Measurements from ENCODE around the gene MBP.

The MBP gene

GRCh38 chr18:77133835-77134496 is 1.4 kb upstream of the MBP start:
- no peak for DNase-seq (ENCODE audit: low spot score)

GRCh38 chr18:77133051-77133834 is 660 bp upstream of the MBP start:
- no peak for DNase-seq (ENCODE audit: low spot score)

GRCh38 chr18:77131652-77132368 is 773 bp downstream of the MBP start:
- DNase-seq (ENCODE audit: low spot score) = no peak

GRCh38 chr18:77131100-77131651 is 1.4 kb downstream of the MBP start:
- no peak for DNase-seq (ENCODE audit: low spot score)

- DNase-seq (ENCODE audit: low spot score) = no peak
Measured at GRCh38 chr18:77130229-77131099, 2.1 kb downstream of the MBP start.

- DNase-seq (ENCODE audit: low spot score) = no peak
Measured at GRCh38 chr18:77129150-77129551, 3.4 kb downstream of the MBP start.

GRCh38 chr18:77127769-77128671 is 4.6 kb downstream of the MBP start:
- DNase-seq (ENCODE audit: low spot score) = no peak

- no peak for DNase-seq (ENCODE audit: low spot score)
Measured at GRCh38 chr18:77124452-77124922, 8.1 kb downstream of the MBP start.

- no peak for DNase-seq (ENCODE audit: low spot score)
Measured at GRCh38 chr18:77123320-77124231, 9.0 kb downstream of the MBP start.

- DNase-seq (ENCODE audit: low spot score) = no peak
Measured at GRCh38 chr18:77121523-77121922, 11.1 kb downstream of the MBP start.

GRCh38 chr18:77119851-77120491 is 12.6 kb downstream of the MBP start:
- DNase-seq (ENCODE audit: low spot score) = no peak

- DNase-seq (ENCODE audit: low spot score) = no peak
Measured at GRCh38 chr18:77119101-77119850, 13.3 kb downstream of the MBP start.

GRCh38 chr18:77118256-77119090 is 14.1 kb downstream of the MBP start:
- DNase-seq (ENCODE audit: low spot score) = no peak

GRCh38 chr18:77116201-77117080 is 16.1 kb downstream of the MBP start:
- DNase-seq (ENCODE audit: low spot score) = no peak

- DNase-seq (ENCODE audit: low spot score) = no peak
Measured at GRCh38 chr18:77115192-77115953, 17.2 kb downstream of the MBP start.
